Subcutaneous abdominal adipose tissue (tissue), 5 donors: ENCODE results near the gene FAM240B.

Source experiments
- H3K27ac ChIP-seq: one replicate; pipeline ENCODE4 v1.7.0; 2013; ENCODE audit warnings: low read depth, mild to moderate bottlenecking, inconsistent platforms, low read length, moderate library complexity
- H3K27me3 ChIP-seq, 5 donors: one replicate each; pipeline ENCODE4 v1.7.0; 2013; ENCODE audit warnings: low read length in 5 of 5, inconsistent platforms in 1 of 5; ENCODE audit not compliant: control insufficient read depth in 5 of 5, insufficient read depth in 4 of 5
- H3K36me3 ChIP-seq, 5 donors: one replicate each; pipeline ENCODE4 v1.7.0; 2013; ENCODE audit warnings: low read length in 5 of 5; ENCODE audit not compliant: control insufficient read depth in 5 of 5, insufficient read depth in 5 of 5
- H3K4me1 ChIP-seq, 5 donors: one replicate each; pipeline ENCODE4 v1.7.0; 2013; ENCODE audit warnings: low read length in 5 of 5, mild to moderate bottlenecking in 3 of 5, moderate library complexity in 1 of 5; ENCODE audit not compliant: control insufficient read depth in 5 of 5, insufficient read depth in 5 of 5
- H3K4me3 ChIP-seq, 5 donors: one replicate each; pipeline ENCODE4 v1.7.0; 2013; ENCODE audit warnings: low read length in 5 of 5, low read depth in 1 of 5
- H3K9ac ChIP-seq, 5 donors: one replicate each; pipeline ENCODE4 v1.7.0; 2013; ENCODE audit warnings: low read length in 5 of 5, mild to moderate bottlenecking in 4 of 5, moderate library complexity in 3 of 5
- H3K9me3 ChIP-seq, 5 donors: one replicate each; pipeline ENCODE4 v1.7.0; 2013; ENCODE audit warnings: low read length in 5 of 5; ENCODE audit not compliant: control insufficient read depth in 5 of 5
- donor health status: healthy.
- donor health status: healthy.
- donor health status: healthy.
- donor health status: healthy.
- donor health status: healthy.

The FAM240B gene

DNA sequence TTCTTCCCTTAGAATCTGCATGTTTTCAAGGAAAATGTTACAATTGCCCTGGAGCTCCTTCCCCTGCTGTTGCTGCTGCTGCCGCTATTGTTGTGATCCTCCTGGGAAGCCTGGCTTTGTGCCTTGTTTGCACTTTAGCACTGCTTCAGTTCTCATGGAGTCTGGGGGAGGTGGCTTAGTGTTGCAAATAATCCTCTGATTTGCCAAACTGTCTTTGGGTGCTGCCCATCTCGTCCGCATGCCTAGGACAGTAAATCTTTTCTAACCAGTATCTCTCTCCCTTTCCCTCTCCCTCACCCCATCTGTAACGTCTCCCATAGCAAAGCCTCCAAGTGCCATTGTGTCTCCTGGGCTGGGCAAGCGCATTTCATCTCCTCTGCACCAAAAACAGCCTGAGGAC, 30.3 kb downstream of the FAM240B start:
- Histone ChIP-seq H3K4me1 (peaks cover 2 to 18% (median 7%) of the 10 kb centered on the region in 5 donors), H3K9me3 (no peaks in the 10 kb centered on the region), H3K27me3 (peaks cover 0 to 8% (median 4%) of the 10 kb centered on the region in 5 donors), H3K36me3 (no peaks in the 10 kb centered on the region), H3K9ac (no peak overlapping the region), H3K4me3 (no peak overlapping the region), H3K27ac (no peak overlapping the region)

DNA sequence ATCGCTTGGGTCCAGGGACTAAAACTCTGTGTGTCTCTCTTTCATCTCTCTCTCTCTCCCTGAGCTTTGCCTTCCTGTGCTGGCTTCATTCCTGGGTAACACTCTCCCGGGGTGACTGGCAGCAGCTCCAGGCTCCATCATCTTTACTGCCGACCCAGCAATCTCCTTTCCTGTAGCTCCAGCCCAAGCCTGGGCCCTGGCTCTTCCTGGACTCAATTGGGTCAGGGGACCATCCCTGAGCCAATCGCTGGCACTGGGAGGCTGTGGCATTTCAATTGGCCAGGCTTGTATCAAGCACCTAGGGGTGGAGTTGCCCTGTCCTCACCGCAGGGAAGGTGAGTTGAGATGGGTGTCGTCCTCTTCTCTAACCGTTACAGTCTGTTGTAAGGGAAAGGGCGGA, 31.9 kb downstream of the FAM240B start:
- Histone ChIP-seq H3K9ac (no peak overlapping the region), H3K27ac (no peak overlapping the region), H3K36me3 (no peaks in the 10 kb centered on the region), H3K9me3 (no peaks in the 10 kb centered on the region), H3K4me1 (peaks cover 2 to 18% (median 7%) of the 10 kb centered on the region in 5 donors), H3K27me3 (no peaks in the 10 kb centered on the region), H3K4me3 (peak overlapping the region in 1 of 5 donors; percentile 50)

DNA sequence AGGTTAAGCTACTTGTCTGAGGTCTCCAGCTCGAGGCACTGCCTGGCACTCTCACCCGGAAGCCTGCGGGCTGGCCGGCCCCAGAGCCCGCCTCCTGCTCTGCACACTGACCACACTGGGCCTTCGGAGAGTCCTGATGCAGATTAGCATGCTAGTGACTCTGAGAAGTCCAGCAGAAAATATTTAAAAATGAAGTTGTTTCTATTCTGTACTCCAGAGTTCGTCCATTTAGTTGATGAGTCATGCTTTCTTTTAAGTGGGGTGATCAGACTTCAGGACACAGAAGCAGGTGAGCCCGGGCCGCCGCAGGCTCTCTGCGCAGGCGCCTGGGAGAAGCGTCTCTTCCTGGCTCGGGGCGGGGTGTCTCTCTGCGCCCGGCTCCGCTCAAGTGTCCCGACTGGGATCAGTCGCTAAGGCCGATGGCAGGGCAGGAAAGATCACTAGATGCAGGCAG, 32.5 kb downstream of the FAM240B start:
- no peaks in the 10 kb centered on the region for H3K9me3 ChIP-seq
- H3K36me3 ChIP-seq, result no peaks in the 10 kb centered on the region
- H3K27me3 ChIP-seq, result no peaks in the 10 kb centered on the region
- no peak overlapping the region for H3K27ac ChIP-seq
- peaks cover 2 to 18% (median 7%) of the 10 kb centered on the region in 5 donors for H3K4me1 ChIP-seq
- H3K9ac ChIP-seq, result peak overlapping the region in 2 of 5 donors; percentile 16 to 54
- peak overlapping the region; percentile 13 to 64 (median 43) for H3K4me3 ChIP-seq

DNA sequence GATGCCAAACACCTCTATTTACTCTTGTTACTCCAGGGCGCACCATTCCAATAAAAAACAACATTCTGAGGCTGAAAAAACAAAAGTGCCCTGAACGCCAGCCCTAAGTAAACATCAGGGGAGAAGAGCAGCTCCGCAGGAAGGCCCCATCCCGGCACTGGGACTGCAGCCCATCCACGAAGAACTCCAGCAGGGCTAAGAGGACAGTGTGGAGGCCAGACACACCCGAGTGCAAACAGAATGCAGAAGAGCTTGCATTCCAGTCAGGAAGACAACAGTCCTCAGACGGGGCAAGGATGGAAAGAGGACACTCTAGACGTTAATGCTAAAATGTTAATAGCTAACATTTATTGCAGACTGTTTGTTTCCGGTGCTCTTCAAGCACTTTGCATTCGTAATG, 33.0 kb downstream of the FAM240B start:
- Histone ChIP-seq H3K9ac (peak overlapping the region in 1 of 5 donors; percentile 54), H3K9me3 (no peaks in the 10 kb centered on the region), H3K27me3 (no peaks in the 10 kb centered on the region), H3K36me3 (no peaks in the 10 kb centered on the region), H3K4me1 (peaks cover 2 to 18% (median 7%) of the 10 kb centered on the region in 5 donors), H3K27ac (no peak overlapping the region), H3K4me3 (peak overlapping the region; percentile 13 to 64 (median 43))

DNA sequence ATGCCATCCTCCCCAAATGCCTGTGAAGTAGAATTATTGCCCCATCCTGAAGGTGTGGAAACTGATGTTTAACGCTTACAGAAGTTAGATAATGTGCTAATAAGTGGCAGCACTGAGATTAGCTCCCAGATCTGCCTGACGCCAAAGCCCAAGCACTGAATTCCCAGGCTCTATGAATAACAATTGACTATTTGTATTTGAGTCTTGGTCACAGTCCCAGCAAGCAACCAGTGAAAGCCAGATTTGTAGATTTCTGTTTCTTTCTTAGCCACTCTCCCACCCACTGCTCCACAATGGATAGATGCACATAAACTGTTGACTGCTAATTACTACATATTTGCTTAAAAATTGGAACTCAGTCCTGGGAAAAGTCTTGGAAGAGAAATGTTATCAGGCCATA, 34.4 kb downstream of the FAM240B start:
- peaks cover 2 to 18% (median 7%) of the 10 kb centered on the region in 5 donors for H3K4me1 ChIP-seq
- no peak overlapping the region for H3K4me3 ChIP-seq
- H3K36me3 ChIP-seq, result no peaks in the 10 kb centered on the region
- no peak overlapping the region for H3K27ac ChIP-seq
- no peaks in the 10 kb centered on the region for H3K27me3 ChIP-seq
- H3K9me3 ChIP-seq, result no peaks in the 10 kb centered on the region
- no peak overlapping the region for H3K9ac ChIP-seq

DNA sequence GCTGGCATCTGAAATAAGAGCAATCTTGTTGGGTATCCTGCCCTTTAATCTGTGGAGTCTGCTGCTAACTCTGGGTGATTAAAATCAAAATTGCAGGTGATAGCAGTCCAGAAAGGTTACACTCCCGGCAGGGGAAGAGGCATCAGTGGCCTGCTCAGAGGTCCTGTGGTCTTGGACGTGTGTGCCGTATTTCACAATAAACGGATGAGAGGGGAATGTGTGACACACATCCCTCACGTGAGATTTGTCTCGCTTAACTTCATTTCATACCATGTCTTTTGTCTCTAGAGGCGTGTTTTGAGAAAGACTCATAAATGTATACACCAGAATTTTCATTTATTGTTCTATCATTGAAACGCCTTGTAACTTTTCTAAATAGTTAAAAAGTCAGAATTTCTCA, 36.6 kb downstream of the FAM240B start:
- Histone ChIP-seq H3K36me3 (no peaks in the 10 kb centered on the region), H3K9me3 (no peaks in the 10 kb centered on the region), H3K9ac (no peak overlapping the region), H3K27me3 (no peaks in the 10 kb centered on the region), H3K4me3 (no peak overlapping the region), H3K4me1 (peaks cover 0 to 12% (median 7%) of the 10 kb centered on the region in 5 donors), H3K27ac (no peak overlapping the region)

DNA sequence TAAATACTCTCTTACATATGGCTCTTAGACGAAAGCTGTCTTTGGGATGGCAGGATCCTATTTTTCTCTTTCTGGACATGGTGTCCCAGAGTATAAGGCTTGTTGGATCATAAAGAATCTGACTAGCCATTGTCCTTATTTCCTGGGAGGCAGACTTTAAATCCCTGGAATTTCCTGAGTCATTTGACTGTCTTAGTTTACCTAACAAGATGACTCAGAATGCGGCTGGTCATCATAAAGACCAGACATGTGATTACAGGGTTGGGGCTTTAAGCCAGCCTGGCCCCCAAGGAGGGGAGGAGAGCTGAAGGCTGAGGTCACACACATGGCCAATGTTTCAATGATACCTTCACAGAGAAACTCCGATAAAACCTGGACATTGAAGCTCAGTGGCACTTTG, 37.2 kb downstream of the FAM240B start:
- Histone ChIP-seq H3K36me3 (no peaks in the 10 kb centered on the region), H3K4me3 (no peak overlapping the region), H3K4me1 (peaks cover 0 to 10% (median 7%) of the 10 kb centered on the region in 5 donors), H3K27ac (no peak overlapping the region), H3K9ac (no peak overlapping the region), H3K9me3 (no peaks in the 10 kb centered on the region), H3K27me3 (peaks cover 0 to under 1% (median 0%) of the 10 kb centered on the region in 5 donors)

DNA sequence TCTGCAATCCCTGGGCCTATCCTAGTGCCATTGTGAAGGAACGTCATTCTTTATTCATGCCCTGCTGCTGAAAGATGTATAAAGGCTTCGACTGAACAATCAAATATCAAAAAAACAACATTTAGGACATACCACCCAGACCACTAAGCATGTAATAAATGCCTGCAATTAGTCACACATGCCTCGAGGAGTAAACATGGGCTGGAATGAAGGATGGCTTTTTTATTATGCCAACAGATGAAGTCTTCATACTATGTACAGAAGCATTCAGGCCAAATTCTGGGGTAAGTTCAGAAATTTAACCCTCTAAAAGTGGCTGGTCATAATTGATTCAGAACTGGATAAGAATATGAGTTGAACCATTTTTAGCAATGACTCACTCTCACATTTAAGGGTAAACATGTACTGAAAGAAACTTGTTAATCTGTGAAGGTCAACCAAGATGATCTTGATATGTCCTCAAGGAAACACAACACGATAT, 38.1 kb downstream of the FAM240B start:
- no peaks in the 10 kb centered on the region for H3K9me3 ChIP-seq
- peaks cover 0 to 3% (median 0%) of the 10 kb centered on the region in 5 donors for H3K27me3 ChIP-seq
- no peak overlapping the region for H3K9ac ChIP-seq
- no peaks in the 10 kb centered on the region for H3K36me3 ChIP-seq
- no peak overlapping the region for H3K4me3 ChIP-seq
- peaks cover 0 to 1% (median 1%) of the 10 kb centered on the region in 5 donors for H3K4me1 ChIP-seq
- no peak overlapping the region for H3K27ac ChIP-seq

DNA sequence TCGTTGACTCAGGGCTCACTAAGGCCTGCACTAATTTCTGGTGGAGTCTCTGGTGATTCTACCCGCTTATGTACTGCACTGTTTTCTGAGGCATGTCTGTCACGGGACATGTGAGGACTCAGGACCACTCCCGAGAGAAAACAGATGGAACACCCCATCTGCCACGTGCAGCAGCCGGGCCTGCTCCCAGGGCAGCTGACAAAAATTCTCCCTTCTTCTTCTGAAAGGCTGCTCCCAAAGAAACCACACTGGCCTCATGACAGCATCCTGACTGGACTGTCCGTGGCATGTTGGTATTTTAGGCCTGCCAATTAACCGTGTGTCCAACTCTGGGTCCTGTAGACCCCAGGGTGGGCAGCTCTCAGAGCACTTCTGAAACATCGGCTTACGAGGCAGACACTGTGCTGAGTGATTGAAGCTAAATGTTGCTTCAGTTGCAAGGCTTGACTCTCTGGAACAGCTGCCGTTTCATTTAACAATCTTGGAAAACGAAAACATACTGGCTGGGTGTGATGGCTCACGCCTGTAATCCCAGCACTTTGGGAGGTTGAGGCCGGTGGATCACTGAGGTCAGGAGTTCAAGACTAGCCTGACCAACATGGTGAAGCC, 39.0 kb downstream of the FAM240B start:
- no peak overlapping the region for H3K9ac ChIP-seq
- H3K27ac ChIP-seq, result no peak overlapping the region
- no peaks in the 10 kb centered on the region for H3K36me3 ChIP-seq
- no peaks in the 10 kb centered on the region for H3K4me1 ChIP-seq
- no peak overlapping the region for H3K4me3 ChIP-seq
- H3K9me3 ChIP-seq, result no peaks in the 10 kb centered on the region
- peaks cover 0 to 3% (median 0%) of the 10 kb centered on the region in 5 donors for H3K27me3 ChIP-seq

DNA sequence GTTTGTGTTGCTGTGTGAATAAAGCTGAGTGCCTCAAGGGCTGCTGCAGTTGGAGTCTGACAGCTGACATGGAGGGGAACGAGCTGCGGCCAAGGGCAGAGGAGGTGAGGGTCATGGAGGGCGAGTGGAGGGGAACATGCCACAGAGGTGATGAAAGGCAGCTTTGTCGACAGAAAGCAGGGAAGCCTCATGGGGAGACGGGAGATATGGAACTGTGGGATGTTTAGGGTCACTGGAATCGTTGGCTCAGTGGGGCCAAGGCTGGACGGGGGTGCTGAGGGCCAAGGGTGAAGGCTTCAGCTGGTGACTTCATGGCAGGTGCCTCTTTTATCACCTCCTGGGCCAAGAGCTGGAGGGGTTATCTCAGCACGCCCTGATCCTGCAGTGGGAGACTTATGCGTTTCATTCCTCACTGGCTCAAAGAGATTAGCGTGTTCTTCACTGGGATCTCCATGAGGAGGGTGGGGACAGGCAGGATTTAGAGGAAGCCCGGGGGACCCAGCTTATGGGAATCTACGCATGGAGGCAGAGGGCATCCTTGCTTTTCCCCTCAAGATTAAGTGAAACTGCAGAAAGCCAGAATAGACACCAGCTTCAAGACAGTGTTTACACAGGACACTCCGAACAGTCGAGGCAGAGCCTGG, 42.2 kb downstream of the FAM240B start:
- Histone ChIP-seq H3K4me1 (no peaks in the 10 kb centered on the region), H3K9ac (no peak overlapping the region), H3K36me3 (no peaks in the 10 kb centered on the region), H3K4me3 (no peak overlapping the region), H3K9me3 (no peaks in the 10 kb centered on the region), H3K27me3 (peaks cover 0 to 3% (median 0%) of the 10 kb centered on the region in 5 donors), H3K27ac (no peak overlapping the region)
